HG03159 (cell line): ENCODE measurements around the gene PCA3.

Source experiments
- ATAC-seq: cut with Tn5 transposase; IDR thresholded peaks from one replicate; pipeline ENCODE4 v1.9.1; 2021; ENCODE audit warnings: mild to moderate bottlenecking, moderate library complexity; ENCODE audit not compliant: unreplicated experiment

Gene PCA3

GRCh38 chr9:76820431-76820830 is 56.2 kb downstream of the PCA3 start:
- no peak for ATAC-seq

- ATAC-seq, result no peak
Observed at GRCh38 chr9:76827296-76828080, 63.2 kb downstream of the PCA3 start.

GRCh38 chr9:76828447-76828846 is 64.2 kb downstream of the PCA3 start:
- ATAC-seq, result no peak

GRCh38 chr9:76835571-76836283 is 71.5 kb downstream of the PCA3 start:
- ATAC-seq, result no peak
